Amniotic epithelial cell (primary cell): Measurements from ENCODE around the gene NTNG2.

Experiments used
- DNase-seq: peaks from one replicate; pipeline ENCODE4 v3.0.0-alpha.2; 2010; ENCODE audit warnings: low read depth

The NTNG2 gene

GRCh38 chr9:132147331-132147730 lies 14.5 kb upstream of the NTNG2 start:
- no peak for DNase-seq

GRCh38 chr9:132147839-132148238 lies 14.0 kb upstream of the NTNG2 start:
- DNase-seq, result no peak

GRCh38 chr9:132150256-132150655 lies 11.6 kb upstream of the NTNG2 start:
- no peak for DNase-seq

- no peak for DNase-seq
Observed at GRCh38 chr9:132151118-132151517, 10.7 kb upstream of the NTNG2 start.

GRCh38 chr9:132152231-132152630 lies 9.6 kb upstream of the NTNG2 start:
- DNase-seq, result no peak

GRCh38 chr9:132154863-132155567 lies 6.8 kb upstream of the NTNG2 start:
- no peak for DNase-seq

- DNase-seq, result no peak
Observed at GRCh38 chr9:132155568-132155895, 6.3 kb upstream of the NTNG2 start.

- DNase-seq, result no peak
Observed at GRCh38 chr9:132156262-132156661, 5.6 kb upstream of the NTNG2 start.

GRCh38 chr9:132157347-132158116 lies 4.3 kb upstream of the NTNG2 start:
- no peak for DNase-seq

GRCh38 chr9:132160802-132161742 lies 786 bp upstream of the NTNG2 start:
- peak; percentile 87 for DNase-seq

- DNase-seq, result no peak
Observed at GRCh38 chr9:132162764-132163456, 1.1 kb downstream of the NTNG2 start.

- DNase-seq, result peak; percentile 13
Observed at GRCh38 chr9:132163457-132163875, 1.6 kb downstream of the NTNG2 start.

GRCh38 chr9:132163876-132164603 lies 2.2 kb downstream of the NTNG2 start:
- no peak for DNase-seq

- peak; percentile 90 for DNase-seq
Observed at GRCh38 chr9:132164604-132165362, 2.9 kb downstream of the NTNG2 start.

GRCh38 chr9:132166599-132166998 lies 4.7 kb downstream of the NTNG2 start:
- DNase-seq, result peak; percentile 25

- no peak for DNase-seq
Observed at GRCh38 chr9:132167192-132167591, 5.3 kb downstream of the NTNG2 start.

GRCh38 chr9:132168347-132168746 lies 6.5 kb downstream of the NTNG2 start:
- no peak for DNase-seq

GRCh38 chr9:132168851-132169250 lies 7.0 kb downstream of the NTNG2 start:
- DNase-seq, result no peak

GRCh38 chr9:132169672-132170392 lies 8.0 kb downstream of the NTNG2 start:
- peak; percentile 53 for DNase-seq

- DNase-seq, result no peak
Observed at GRCh38 chr9:132171702-132172101, 9.8 kb downstream of the NTNG2 start.
